ENCODE measurements around the gene RECQL5.

The RECQL5 gene

GRCh38 chr17:75632863-75633485, 34.0 kb downstream of the RECQL5 start, which contains the start of gene SMIM5:
Gene SMIM5, plus strand, starts transcription at chr17:75633434. Its CDS starts 6,768 bp downstream, at chr17:75640202.
- peak; percentile 66 for DNase-seq

DNA sequence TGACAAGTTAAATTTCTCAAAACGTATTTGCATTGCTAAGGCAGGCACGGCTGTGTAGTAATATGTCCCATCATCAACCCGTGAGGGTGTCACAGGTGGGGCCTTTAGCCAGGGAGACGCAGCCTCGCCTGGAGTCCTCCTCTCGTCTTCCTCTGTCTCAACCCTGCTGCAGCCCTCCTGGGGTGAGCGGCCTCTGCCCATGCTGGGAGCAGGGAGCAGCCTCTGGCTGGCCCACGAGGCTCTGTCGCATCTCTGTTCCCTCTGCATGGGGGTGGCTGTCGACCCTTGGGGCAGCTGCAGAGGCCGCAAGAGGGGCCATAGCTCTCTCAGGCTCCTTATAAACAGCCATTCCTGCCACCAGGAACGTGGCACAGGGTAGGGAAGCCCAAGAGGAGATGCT, 34.5 kb downstream of the RECQL5 start:
- no peak for DNase-seq

DNA sequence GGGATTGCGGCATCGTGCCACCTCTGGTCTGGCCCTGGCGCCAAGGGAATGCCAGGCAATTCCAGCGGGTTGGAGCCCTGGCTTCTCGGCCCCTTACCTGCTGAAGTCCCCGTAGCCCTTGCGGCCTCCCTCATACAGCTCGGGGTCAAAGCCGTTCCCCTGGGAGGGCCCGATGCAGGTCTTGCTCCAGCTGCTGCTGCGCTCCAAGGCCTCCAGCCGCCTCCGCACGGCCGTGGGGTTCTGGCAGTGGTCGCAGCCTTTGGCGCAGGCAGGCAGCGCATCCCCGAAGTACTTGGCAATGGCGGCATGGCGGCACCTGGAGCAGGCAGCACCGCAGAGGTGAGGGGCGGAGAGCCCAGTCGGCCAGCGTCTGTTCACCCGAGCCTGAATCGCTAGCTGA, 35.6 kb downstream of the RECQL5 start:
- no peak for DNase-seq

DNA sequence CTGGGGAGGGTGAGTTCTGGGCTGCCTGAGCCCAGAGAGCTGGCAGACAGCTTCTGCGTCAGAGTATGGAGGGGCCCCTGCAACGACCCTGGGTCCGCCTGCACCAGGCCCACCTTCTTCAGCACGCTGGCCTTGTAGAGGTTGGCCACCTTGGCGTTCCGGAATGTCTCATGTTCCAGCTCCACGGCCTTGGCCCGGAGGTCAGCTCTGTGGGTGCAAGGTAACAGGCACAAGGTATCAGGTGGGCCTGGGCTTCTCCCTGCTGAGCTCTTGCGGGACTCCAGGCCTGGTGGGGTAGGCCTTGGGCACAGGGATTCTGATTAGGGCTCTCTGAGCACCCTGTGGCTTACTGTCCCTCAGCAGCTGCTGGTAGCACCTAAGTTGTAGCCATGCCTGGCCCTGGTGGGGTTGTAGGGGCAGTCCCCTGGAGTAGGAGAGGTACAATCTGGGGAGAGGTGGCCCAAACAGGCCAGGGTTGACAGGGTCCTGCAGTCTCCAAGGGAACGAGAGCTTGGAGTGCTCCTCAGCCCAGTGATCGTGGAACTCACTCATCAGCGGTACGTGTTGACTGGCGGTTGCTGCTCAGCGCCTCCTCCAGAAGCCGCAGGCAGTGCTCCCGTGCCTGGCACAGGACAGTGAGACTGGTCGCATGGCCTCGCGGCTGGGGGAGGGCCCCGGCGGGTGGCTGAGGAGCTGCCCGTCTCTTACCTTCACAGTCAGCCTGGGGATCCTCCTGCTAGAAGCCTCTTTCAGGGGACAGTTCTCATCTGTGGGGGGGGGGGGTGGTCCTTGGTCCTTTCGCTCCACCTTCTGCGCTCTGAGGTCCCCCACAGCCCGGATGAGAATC, 36.7 kb downstream of the RECQL5 start:
- no peak for DNase-seq

DNA sequence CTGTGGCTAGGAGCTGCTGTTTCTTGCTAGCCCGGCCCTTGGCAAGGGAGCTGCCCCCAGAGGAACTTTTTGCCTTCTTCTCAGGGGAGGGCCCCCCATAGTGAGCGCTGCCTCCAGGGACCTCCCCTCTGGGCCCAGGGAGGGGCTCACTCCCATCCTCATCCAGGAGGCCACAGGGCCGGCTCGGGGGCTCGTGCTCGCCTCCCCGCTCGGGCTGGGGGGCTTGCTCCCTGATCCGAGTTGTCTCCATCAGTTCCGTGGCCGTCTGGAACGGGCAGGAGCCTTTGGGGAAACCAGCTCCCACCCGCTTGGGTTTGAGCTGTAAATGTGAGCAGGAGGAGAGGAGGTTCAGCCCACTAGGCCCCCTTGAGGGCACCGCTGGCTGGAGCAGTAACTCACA, 37.8 kb downstream of the RECQL5 start:
- no peak for DNase-seq

- no peak for DNase-seq
Observed at GRCh38 chr17:75628425-75628824, 38.5 kb downstream of the RECQL5 start.

DNA sequence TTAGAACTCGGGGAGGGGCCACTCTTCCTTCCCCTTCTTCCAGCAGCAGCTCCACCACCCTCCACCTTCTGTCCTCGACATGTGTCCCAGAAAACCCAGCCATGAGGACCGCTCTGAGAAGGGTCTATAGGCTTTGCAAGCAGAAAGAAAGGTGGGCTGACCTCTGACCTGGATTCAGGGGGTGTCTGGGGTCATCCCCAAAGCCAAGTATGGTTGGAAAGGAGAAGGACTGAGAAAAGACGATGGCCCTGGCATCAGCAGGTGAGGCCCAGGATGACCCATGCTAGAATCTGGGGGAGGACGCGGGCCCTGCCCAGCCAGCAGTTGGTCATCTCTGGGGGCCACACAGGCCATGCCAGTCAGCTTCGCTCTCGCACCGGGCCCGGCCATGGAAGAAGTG, 39.9 kb downstream of the RECQL5 start:
- DNase-seq: no peak

- no peak for DNase-seq
Observed at GRCh38 chr17:75626496-75627038, 40.4 kb downstream of the RECQL5 start.

- DNase-seq: no peak
Observed at GRCh38 chr17:75625813-75626486, 41.0 kb downstream of the RECQL5 start.

DNA sequence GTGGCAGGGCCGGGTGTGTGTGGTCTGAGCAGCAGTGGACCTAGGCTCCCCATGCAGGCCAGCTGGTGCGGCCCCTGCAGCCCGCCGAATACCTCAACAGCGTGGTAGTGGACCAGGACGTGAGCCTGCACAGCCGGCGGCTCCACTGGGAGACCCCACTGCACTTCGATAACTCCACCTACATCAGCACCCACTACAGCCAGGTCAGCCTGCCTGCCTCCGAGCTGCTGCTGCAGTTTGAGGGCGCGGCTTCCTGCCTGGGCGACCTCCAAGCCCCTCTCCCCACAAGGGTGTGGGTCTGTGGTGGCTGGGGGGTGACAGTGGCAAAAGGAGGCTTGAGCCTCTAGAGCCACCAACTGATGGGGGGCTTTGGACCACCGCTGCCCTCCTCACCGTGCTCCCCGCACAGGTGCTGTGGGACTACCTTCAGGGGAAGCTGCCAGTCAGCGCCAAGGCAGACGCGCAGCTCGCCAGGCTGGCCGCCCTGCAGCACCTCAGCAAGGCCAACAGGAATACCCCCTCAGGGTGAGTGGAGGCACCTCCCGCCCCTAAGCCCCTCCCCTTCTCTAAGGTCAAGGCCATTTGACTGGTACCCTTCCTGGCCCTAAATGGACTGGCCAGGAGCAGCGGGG, 42.1 kb downstream of the RECQL5 start:
- DNase-seq: no peak

GRCh38 chr17:75624021-75624420, 42.9 kb downstream of the RECQL5 start:
- no peak for DNase-seq

GRCh38 chr17:75623386-75623785, 43.6 kb downstream of the RECQL5 start:
- no peak for DNase-seq

DNA sequence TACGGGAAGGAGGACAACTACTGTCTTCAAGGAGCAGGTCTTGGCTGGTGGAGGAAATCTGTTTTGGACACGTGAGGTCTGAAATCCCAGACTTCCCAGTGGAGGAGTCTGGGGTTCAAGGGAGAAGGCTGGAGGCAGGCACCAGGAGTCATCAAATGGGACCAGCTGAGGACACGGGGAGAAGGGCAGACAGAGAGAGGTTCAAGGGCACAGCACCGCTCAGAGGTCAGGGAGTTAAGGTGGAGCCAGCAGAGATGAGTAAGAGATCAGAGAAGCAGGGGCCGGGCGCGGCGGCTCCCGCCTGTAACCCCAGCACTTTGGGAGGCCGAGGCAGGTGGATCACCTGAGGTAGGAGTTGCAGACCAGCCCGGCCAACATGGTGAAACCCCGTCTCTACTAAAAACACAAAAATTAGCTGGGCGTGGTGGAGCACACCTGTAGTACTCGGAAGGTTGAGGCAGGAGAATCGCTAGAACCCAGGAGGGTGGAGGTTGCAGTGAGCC, 44.1 kb downstream of the RECQL5 start:
- DNase-seq: no peak

GRCh38 chr17:75622076-75622475, 44.9 kb downstream of the RECQL5 start:
- DNase-seq: no peak

DNA sequence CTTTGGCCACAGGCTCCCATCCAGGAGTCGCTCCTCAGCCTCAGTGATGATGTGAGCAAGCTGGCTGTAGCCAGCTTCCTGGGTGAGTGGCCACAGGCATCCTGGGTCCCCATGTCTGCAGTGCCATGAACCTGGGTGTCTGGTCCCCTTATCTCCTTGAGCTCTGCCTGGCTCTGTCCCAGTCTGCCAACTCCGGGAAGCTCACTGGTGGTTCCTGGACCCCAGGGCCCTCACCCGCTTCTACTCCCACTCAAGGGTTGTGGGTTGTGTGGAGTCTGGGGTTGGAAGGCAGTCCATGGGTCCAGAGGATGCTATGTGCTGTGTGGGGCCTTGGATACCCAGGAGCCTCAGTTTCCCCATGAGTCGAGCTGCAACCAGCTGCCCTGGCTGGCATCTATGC, 45.5 kb downstream of the RECQL5 start:
- no peak for DNase-seq

DNA sequence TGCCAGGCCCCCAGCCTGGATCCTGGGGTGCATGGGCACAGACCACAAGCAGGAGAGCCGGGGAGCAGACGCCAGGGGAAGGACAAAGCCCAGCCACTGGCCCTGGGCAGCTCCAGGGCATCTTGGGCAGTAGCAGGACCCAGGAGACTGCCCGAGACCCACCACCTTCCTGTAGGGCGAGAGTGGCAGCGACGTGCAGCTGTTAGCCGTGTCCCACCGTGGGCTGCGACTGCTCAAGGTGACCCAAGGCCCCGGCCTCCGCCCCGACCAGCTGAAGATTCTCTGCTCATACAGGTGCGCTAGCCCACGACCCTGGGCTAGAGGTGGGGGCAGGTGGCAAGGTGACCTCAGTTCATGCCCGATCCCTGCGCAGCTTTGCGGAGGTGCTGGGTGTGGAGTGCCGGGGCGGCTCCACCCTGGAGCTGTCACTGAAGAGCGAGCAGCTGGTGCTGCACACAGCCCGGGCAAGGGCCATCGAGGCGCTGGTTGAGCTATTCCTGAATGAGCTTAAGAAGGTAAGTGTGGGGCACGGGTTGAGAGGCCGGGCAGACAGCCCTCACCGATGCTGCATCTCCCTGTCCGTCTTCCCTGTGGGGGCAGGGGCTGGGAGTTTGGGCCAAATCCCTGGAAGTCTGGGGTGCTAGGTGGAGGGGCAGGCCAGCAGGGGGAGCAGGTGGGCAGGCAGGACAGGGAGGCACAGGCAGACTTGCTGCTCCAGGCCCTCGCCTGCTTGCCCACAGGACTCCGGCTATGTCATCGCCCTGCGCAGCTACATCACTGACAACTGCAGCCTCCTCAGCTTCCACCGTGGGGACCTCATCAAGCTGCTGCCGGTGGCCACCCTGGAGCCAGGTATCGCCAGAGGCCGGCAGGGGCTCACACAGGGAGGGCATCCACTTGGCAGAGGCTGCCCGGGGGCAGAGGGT, 47.2 kb downstream of the RECQL5 start:
- peak; percentile 24 for DNase-seq

GRCh38 chr17:75617675-75618074, 49.3 kb downstream of the RECQL5 start:
- no peak for DNase-seq

DNA sequence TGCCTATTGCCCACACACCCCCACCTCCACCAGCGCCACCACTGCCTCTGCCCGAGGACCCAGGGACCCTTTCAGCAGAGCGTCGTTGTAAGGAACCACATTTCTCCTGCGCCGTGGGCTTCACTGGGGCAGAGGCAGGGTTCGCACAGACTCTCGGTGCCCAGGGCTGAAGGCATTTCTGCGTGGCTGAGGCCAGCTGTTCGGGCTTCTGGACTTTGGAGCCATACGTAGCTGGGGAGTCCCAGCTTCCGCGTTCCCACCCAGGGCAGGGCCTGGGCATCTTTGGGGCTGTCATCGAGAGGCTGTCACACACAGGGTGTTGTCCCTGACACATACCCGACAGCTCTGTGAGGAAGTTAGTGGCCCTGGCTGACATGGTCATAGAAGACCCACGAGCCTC, 49.7 kb downstream of the RECQL5 start:
- no peak for DNase-seq

GRCh38 chr17:75616521-75617122, 50.3 kb downstream of the RECQL5 start:
- no peak for DNase-seq

- DNase-seq: no peak
Observed at GRCh38 chr17:75615301-75615700, 51.7 kb downstream of the RECQL5 start.

DNA sequence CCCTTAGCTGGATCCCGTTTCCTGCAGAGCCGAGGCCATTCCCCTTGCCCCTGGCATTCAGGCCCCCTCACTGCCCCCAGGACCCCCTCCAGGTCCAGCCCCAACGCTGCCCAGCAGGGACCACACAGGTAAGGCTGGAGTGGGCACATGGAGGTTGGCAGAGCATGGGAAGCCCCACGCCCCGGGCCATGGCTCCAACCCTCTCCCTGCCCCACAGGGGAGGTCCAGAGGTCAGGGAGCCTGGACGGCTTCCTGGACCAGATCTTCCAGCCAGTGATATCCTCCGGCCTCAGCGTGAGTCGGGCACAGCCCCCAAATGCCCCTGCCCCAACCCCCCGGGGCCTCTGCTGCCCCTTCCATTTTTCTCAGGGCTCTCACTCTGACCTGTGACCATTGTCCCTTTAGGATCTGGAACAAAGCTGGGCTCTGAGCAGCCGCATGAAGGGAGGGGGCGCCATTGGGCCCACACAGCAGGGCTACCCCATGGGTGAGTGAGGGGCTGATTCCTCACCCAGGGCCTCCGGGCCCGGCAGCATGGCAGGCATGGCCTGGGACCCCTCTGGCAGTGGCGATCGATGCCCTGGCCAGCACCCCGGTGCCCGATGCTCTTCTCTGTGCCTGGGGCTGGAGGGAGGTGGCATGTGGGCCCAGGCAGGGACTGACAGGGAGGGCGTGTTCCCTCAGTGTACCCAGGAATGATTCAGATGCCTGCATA, 52.2 kb downstream of the RECQL5 start:
- DNase-seq: no peak
